ENCODE measurements around the gene ADAM12.

ADAM12 gene

DNA sequence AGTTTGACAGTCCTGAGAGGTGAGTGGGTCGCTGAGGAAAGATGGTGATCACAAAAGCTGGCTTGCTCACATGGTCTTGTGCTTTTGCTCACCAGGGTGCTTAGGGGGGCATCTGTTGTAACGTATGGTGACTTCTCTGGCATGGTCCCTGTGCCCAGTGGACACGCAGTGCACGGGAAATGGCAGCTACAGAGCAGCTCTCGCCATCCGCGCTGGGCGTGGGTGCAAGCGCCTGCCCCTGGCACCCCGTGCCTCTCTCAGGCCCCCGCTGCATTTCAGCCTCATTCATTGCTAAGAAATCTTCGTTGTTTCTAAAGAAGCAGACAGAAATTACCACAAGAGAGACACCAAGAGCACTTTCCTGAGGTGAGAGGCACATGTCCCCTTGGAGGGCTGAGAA is 390.7 kb downstream of the ADAM12 start:
- no peaks in the 10 kb centered on the region for H3K36me3 ChIP-seq
- no peaks in the 10 kb centered on the region for H3K27me3 ChIP-seq
- H3K9me3 ChIP-seq: no peaks in the 10 kb centered on the region
- TF ChIP-seq, protein P1, sequence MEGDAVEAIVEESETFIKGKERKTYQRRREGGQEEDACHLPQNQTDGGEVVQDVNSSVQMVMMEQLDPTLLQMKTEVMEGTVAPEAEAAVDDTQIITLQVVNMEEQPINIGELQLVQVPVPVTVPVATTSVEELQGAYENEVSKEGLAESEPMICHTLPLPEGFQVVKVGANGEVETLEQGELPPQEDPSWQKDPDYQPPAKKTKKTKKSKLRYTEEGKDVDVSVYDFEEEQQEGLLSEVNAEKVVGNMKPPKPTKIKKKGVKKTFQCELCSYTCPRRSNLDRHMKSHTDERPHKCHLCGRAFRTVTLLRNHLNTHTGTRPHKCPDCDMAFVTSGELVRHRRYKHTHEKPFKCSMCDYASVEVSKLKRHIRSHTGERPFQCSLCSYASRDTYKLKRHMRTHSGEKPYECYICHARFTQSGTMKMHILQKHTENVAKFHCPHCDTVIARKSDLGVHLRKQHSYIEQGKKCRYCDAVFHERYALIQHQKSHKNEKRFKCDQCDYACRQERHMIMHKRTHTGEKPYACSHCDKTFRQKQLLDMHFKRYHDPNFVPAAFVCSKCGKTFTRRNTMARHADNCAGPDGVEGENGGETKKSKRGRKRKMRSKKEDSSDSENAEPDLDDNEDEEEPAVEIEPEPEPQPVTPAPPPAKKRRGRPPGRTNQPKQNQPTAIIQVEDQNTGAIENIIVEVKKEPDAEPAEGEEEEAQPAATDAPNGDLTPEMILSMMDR (IDR thresholded peaks at IDR 0.05; ENCODE audit: low read depth, low read length): no peak
- no peaks in the 10 kb centered on the region for H3K4me1 ChIP-seq
- H3K4me3 ChIP-seq (ENCODE audit: low read depth, low read length): no peak overlapping the region
- DNase-seq: no peak

DNA sequence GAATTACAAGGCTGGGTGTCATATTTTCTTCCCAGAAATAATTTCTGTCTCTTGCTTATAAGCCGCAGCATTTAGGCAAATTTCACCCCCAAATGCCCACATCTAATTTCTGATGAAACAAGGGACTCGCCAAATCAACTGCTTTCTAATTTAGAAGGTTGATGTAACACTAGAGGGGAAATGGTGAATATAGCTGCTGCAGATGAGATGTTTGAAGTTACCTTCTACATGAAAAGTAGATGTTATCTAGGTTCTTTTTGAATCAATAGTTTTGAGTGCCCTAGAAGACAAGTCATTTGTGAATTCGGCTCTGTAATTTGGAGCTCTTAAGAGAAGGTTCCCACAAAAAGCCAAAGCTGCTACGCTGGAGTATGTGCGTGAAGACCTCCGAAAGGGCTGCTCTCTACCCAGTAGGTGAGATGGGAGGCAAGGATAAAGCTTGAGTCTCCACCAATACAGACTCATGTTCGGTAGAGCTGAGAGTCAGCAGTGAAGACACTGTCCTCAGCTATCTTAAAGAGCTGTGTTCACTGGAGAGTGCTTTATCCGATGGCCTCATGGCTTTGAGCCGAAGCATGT is 392.5 kb downstream of the ADAM12 start:
- no peak for DNase-seq
- Histone ChIP-seq H3K27me3 (no peaks in the 10 kb centered on the region), H3K36me3 (no peaks in the 10 kb centered on the region), H3K4me1 (no peaks in the 10 kb centered on the region), H3K9me3 (no peaks in the 10 kb centered on the region; the same call in 1 of the 2 replicates), H3K4me3 (ENCODE audit: low read depth, low read length) (no peak overlapping the region)
- TF ChIP-seq, protein P1 (IDR thresholded peaks at IDR 0.05; ENCODE audit: low read depth, low read length): no peak

DNA sequence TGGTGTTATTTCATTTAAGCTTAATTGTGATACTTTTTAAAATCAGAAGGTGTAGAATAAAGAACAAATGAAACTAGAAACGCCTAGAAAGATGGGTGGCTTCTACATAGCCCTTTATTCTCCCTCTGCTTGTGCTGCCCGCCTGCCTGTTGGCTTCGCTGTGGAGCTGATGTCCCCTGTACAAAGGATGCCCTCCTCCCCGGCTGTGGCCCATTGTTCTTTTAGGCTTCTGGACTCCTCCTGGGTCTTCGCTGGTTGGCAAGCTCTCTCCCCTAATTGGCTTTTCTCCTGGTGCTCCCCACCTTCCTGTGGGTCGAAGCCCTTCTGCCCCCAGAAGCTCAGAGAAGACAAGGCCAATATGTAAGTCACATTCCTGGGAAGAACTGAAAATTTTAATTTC is 393.7 kb downstream of the ADAM12 start:
- no peaks in the 10 kb centered on the region; the same call in 1 of the 2 replicates for H3K9me3 ChIP-seq
- DNase-seq: no peak
- no peaks in the 10 kb centered on the region for H3K4me1 ChIP-seq
- H3K27me3 ChIP-seq: no peaks in the 10 kb centered on the region
- no peak overlapping the region for H3K4me3 ChIP-seq (ENCODE audit: low read depth, low read length)
- no peaks in the 10 kb centered on the region for H3K36me3 ChIP-seq
- TF ChIP-seq, protein P1 (IDR thresholded peaks at IDR 0.05; ENCODE audit: low read depth, low read length): no peak

DNA sequence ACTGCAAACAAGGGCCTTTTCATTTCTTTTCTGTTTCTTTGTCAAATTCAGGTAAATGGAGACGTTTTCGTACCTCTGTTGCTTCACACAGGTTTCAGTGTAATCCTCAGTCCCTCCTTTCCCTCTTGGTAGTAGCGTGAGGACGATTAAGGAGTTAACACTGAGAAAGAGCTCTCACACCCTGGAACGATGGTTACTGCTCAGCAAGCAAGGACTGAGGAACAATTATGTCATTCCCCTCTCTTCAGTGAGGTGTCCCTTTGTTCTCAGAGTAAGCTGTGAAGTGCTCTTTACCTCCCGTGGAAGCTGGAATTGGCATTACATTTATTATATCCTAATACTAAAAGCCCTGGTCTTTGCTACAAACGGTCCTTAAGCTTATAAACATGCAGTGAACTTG is 396.0 kb downstream of the ADAM12 start:
- H3K36me3 ChIP-seq: no peaks in the 10 kb centered on the region
- H3K9me3 ChIP-seq: no peaks in the 10 kb centered on the region; the same call in 1 of the 2 replicates
- no peaks in the 10 kb centered on the region for H3K4me1 ChIP-seq
- no peaks in the 10 kb centered on the region for H3K27me3 ChIP-seq
- no peak for DNase-seq
- TF ChIP-seq, protein P1 (IDR thresholded peaks at IDR 0.05; ENCODE audit: low read depth, low read length): no peak
- H3K4me3 ChIP-seq (ENCODE audit: low read depth, low read length): no peak overlapping the region

DNA sequence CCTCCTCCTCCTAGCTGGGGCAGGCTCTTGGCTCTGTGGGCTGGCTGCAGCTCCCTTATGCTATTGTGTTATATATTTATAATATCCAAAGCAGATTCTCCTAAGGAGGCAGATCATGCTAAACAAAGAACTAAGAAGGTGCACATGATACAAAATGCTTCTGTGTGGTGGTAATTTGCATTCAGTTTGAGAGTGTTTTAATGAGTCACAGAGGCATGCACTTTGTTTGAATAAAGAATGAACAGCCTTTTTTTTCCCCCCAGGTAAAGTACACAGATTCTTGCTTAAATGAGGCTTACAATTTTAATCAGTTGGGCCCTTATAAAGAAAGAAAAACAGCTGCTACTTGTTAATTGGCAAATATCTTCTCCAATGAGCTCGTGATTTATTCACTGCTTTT is 396.9 kb downstream of the ADAM12 start:
- no peak for DNase-seq
- TF ChIP-seq, protein P1 (IDR thresholded peaks at IDR 0.05; ENCODE audit: low read depth, low read length): no peak
- H3K36me3 ChIP-seq: no peaks in the 10 kb centered on the region

DNA sequence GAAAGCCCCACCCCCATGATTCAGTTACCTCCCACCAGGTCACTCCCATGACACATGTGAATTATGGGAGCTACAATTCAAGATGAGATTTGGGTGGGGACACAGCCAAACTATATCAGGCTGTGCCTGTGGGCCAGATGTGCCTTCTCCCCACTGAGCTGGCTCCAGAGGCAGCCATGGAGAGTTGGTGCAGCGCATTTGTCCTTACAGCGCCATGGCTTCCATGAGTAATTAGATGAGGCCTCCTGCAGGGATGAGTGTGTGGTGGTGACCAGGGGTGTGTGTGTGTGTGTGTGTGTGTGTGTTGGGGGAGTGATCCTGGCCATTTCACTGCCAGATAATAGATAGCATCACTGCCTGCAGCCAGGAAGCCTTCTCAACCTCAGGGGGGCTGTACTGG is 397.3 kb downstream of the ADAM12 start:
- Histone ChIP-seq H3K4me1 (no peaks in the 10 kb centered on the region), H3K4me3 (ENCODE audit: low read depth, low read length) (no peak overlapping the region), H3K36me3 (no peaks in the 10 kb centered on the region), H3K27me3 (no peaks in the 10 kb centered on the region), H3K9me3 (no peaks in the 10 kb centered on the region; the same call in 1 of the 2 replicates)
- DNase-seq: peak; percentile 39
- TF ChIP-seq, protein P1 (IDR thresholded peaks at IDR 0.05; ENCODE audit: low read depth, low read length): no peak

More for the DNA sequence above, 396.9 kb downstream of the ADAM12 start:
- Histone ChIP-seq H3K9me3 (no peaks in the 10 kb centered on the region; the same call in 1 of the 2 replicates), H3K27me3 (no peaks in the 10 kb centered on the region), H3K4me3 (ENCODE audit: low read depth, low read length) (no peak overlapping the region), H3K4me1 (no peaks in the 10 kb centered on the region)

Measured in BE2C (cell line).